C4-2B (cell line): ENCODE results near the gene AIFM3.
"Not testable (repeated sequence)": the region's sequence is repeated elsewhere in the genome, so short reads cannot be mapped to it uniquely, and the experiment has no call there.

Experiments
- H3K27ac ChIP-seq: fragments of 450-650 bp; 2 replicates; pipeline ENCODE4 v1.5.1; 2017
- ZFX ChIP-seq: fragments of 450-650 bp; IDR thresholded peaks from 2 replicates; pipeline ENCODE4 v1.6.1; 2017
- TF ChIP-seq, protein P1 (sequence below): fragments of 450-650 bp; conservative IDR thresholded peaks from 2 replicates; pipeline ENCODE4 v1.5.1; 2017; ENCODE audit warnings: mild to moderate bottlenecking

Gene AIFM3

DNA sequence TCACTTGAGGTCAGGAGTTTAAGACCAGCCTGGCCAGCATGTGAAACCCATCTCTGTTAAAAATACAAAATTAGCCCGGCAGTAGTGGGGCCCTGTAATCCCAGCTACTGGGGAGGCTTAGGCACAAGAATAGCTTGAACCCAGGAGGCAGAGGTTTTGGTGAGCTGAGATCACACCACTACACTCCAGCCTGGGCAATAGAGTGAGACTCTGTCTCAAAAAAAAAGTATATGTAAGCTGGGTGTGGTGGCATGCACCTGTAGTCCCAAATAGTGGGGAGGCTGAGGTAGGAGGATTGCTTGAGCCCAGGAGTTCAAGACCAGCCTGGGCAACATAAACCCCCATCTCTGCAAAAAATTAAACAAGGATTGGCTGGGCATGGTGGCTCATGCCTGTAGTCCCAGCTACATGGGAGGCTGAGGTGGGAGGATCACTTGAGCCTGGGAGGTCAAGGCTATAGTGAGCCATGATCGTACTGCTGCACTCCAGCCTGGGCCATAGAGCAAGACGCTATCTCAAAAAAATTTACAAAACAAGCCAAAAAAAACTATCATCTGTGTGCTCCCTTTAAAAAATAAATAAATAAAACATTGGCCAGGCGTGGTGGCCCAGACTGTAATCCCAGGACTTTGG lies 39.0 kb upstream of the AIFM3 start:
- TF ChIP-seq, protein P1, sequence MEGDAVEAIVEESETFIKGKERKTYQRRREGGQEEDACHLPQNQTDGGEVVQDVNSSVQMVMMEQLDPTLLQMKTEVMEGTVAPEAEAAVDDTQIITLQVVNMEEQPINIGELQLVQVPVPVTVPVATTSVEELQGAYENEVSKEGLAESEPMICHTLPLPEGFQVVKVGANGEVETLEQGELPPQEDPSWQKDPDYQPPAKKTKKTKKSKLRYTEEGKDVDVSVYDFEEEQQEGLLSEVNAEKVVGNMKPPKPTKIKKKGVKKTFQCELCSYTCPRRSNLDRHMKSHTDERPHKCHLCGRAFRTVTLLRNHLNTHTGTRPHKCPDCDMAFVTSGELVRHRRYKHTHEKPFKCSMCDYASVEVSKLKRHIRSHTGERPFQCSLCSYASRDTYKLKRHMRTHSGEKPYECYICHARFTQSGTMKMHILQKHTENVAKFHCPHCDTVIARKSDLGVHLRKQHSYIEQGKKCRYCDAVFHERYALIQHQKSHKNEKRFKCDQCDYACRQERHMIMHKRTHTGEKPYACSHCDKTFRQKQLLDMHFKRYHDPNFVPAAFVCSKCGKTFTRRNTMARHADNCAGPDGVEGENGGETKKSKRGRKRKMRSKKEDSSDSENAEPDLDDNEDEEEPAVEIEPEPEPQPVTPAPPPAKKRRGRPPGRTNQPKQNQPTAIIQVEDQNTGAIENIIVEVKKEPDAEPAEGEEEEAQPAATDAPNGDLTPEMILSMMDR = no peak
- TF ChIP-seq ZFX = no peak

DNA sequence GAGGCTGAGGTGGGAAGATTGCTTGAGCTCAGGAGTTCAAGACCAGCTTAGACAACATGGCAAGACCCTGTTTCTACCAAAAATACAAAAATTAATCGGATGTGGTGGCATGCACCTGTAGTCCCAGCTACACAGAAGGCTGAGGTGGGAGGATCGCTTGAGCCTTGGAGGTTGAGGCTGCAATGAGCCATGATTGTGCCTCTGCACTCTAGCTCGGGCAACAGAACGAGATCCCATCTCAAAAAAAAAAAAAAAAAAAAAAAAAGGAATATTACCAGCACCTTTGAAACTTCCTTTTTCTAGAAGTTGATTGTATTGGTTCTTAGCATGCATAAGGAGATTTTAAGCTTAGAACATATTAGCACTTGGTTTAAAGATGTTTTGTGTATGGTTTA lies 38.5 kb upstream of the AIFM3 start:
- TF ChIP-seq, protein P1 = no peak
- no peak for TF ChIP-seq ZFX
- H3K27ac ChIP-seq = no peak overlapping the region

More for the DNA sequence above, 39.0 kb upstream of the AIFM3 start:
- H3K27ac ChIP-seq = no peak overlapping the region

DNA sequence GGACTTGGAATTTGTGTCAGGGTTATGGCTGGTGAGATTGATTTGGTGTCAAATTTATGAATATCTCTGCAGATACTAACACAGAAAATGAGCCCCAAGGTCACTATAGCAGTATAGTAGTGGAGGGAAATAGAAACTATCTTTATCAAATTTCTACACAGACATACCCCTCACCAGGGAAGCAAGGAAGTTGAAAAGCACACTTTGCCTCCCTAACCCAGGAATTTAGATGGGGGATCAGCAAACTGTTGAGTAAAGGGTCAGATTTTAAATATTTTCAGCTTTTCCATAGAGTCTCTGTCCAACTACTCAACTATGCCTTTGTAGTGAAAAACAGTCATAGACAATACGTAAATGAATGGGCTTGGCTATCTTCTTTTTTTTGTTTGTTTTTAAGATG lies 37.1 kb upstream of the AIFM3 start:
- H3K27ac ChIP-seq = no peak overlapping the region
- no peak for TF ChIP-seq ZFX
- TF ChIP-seq, protein P1 = no peak

DNA sequence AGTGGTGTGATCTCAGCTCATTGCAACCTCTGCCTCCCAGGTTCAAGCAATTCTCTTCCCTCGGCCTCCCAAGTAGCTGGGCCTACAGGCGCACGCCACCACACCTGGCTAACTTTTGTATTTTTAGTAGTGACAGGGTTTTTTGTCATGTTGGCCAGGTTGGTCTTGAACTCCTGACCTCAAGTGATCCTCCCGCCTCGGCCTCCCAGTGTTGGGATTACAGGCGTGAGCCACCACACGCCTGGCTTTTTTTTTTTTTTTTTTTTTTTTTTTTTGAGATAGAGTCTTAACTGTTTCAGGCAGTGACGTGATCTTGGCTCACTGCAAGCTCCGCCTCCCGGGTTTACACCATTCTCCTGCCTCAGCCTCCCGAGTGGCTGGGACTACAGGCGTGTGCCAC lies 36.6 kb upstream of the AIFM3 start:
- H3K27ac ChIP-seq = not testable (repeated sequence)

DNA sequence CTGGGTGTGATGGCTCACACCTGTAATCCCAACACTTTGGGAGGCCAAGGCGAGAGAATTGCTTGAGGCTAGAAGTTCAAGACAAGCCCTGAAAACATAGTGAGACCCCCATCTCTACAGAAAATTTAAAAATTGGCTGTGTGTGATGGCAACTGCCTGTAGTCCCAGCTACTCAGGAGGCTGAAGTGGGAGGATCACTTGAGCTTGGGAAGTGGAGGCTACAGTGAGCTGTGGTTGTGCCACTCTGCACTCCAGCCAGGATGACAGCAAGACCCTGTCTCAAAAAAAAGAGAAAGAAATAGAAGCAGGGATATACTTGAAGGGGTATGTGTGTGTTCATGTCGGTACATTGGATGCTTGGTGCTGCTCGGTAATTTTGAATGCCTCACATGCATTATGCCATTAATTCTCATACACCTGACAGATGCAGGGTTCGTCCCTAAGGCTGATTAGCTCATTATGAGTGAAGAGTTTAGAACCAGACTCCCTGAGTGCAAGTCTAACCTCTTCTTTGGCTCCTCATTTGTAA lies 35.9 kb upstream of the AIFM3 start:
- no peak overlapping the region for H3K27ac ChIP-seq
- TF ChIP-seq, protein P1 = no peak
- TF ChIP-seq ZFX = no peak

DNA sequence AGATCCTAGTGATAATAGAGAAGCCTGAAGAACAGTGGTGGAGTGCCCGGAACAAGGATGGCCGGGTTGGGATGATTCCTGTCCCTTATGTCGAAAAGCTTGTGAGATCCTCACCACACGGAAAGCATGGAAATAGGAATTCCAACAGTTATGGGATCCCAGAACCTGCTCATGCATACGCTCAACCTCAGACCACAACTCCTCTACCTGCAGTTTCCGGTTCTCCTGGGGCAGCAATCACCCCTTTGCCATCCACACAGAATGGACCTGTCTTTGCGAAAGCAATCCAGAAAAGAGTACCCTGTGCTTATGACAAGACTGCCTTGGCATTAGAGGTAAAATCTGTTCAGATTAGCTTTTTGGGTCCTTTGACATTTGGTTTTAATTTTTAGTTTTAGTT lies 33.1 kb upstream of the AIFM3 start:
- H3K27ac ChIP-seq = no peak overlapping the region
- no peak for TF ChIP-seq ZFX
- TF ChIP-seq, protein P1 = no peak

DNA sequence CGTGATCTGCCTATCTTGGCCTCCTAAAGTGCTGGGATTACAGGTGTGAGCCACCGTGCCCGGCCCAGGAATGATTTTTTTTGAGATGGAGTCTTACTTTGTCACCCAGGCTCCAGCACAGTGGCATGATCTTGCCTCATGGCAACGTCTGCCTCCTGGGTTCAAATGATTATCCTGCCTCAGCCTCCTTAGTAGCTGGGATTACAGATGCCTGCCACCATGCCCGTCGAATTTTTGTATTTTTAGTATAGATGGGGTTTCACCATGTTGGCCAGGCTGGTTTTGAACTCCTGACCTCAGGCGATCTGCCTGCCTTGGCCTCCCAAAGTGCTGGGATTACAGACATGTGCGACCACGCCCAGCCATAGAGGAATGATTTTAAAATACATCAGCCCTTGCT lies 32.0 kb upstream of the AIFM3 start:
- not testable (repeated sequence) for H3K27ac ChIP-seq

DNA sequence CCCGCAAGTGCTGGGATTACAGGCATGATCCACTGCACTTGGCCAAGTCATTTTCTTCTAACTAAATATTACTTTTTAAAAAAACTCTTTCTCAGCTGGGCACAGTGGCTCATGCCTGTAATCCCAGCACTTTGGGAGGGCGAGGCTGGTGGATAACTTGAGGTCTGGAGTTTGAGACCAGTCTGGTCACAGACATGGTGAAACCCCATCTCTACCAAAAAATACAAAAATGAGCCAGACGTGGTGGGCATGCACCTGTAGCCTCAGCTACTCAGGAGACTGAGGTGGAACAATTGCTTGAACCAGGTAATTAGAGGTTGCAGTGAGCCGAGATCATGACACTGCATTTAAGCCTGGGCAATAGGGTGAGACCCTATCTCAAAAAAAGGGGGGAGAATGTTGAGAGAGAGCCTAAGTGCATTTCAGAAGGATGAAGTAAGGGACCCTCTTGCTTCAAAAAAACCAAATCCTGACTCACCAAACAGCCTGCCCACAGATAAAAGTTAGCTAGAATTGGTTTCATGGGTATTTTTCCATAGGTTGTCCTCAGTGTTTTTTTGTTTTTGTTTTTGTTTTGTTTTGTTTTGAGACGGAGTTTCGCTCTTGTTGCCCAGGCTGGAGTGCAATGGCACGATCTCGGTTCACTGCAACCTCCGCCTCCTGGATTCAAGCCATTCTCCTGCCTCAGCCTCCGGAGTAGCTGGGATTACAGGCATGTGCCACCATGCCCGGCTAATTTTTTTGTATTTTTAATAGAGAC lies 31.1 kb upstream of the AIFM3 start:
- not testable (repeated sequence) for H3K27ac ChIP-seq
